Prostate gland (tissue), 2 donors: ENCODE data around the gene ACTN1.

Experiments used
- POLR2AphosphoS5 ChIP-seq: sonication (generic); formaldehyde crosslinking; IDR thresholded peaks from one replicate; pipeline ENCODE4 v1.6.1; 2017; ENCODE audit warnings: antibody characterized with exemption
- TF ChIP-seq, protein P1 (sequence below), 4 experiments: fragments of 200-600 bp in 2 of 4; fragments of 450-650 bp in 2 of 4; sonication (generic) in 2 of 4; IDR thresholded peaks; 1 replicate in 3 of 4; 2 replicates in 1 of 4; pipeline ENCODE4 v1.5.1; 2016 to 2019; ENCODE audit warnings: antibody characterized with exemption in 4 of 4, mild to moderate bottlenecking in 2 of 4, moderate library complexity in 2 of 4

DNA sequence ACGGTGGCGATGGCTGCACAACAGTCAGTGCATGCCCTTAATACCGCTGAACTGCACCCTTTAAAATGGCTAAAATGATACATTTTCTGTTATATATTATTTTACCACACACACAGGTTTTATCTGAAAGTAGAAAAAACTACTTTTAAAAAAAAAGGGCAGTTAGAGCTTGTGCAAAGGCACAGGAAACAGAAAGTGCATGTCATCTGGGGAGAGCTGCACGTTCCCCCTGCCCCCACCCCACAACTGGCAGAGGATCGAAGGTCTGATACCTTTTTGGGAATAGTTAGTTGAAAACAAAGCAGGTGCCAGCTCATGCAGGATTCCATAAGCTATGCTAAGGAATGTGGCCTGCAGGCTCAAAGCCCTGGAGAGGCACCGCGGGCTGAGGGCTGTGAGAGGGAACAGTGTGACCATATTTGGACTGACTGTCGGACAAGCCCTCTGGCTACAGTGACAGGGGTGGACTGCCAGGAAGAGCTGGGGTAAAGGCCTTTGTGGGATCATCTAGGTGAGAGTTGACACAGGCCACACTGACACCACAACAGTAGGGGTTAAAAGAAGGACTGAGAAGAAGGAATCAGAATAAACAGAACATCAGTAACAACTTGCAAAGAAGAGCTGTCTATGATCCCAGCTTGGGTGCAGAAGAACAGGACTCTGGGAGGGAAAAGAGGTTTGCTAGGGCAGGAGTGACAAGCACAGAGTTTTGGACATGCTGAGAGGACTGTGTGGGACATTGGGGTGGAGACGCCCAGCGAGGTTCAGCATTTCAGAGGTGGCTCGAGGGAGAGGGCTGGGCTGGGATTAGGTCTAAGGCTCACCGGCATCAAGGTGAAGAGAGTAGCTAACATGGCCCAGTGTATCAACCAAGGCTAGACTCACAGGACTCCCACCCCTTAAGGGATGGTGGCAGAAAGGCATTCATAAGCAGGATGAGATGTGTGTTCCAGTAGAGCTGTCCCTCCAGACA lies 54.6 kb downstream of the ACTN1 start:
- TF ChIP-seq, protein P1, sequence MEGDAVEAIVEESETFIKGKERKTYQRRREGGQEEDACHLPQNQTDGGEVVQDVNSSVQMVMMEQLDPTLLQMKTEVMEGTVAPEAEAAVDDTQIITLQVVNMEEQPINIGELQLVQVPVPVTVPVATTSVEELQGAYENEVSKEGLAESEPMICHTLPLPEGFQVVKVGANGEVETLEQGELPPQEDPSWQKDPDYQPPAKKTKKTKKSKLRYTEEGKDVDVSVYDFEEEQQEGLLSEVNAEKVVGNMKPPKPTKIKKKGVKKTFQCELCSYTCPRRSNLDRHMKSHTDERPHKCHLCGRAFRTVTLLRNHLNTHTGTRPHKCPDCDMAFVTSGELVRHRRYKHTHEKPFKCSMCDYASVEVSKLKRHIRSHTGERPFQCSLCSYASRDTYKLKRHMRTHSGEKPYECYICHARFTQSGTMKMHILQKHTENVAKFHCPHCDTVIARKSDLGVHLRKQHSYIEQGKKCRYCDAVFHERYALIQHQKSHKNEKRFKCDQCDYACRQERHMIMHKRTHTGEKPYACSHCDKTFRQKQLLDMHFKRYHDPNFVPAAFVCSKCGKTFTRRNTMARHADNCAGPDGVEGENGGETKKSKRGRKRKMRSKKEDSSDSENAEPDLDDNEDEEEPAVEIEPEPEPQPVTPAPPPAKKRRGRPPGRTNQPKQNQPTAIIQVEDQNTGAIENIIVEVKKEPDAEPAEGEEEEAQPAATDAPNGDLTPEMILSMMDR (IDR thresholded peaks at IDR 0.05): no peak
- TF ChIP-seq POLR2AphosphoS5: peak; percentile 44
